ENCODE measurements around the gene YIF1B. TPM values are rescaled to one million over a fixed set of nuclear protein-coding genes. Genes with fewer than 3 reads are reported as not detected.

Gene YIF1B
- total and polyA plus RNA-seq, 9 of the 15 experiments (the other 6 are each of a cell fraction or from before 2014, with no cell fraction given) = 8.5 to 586 (median 323) TPM

GRCh38 chr19:38310279-38310670, 5.5 kb downstream of the YIF1B start (continued):
- no peak for TF ChIP-seq ZBTB11 (CRISPR knock-in tag; IDR thresholded peaks at IDR 0.05)
- TF ChIP-seq E2F1 (CRISPR knock-in tag; IDR thresholded peaks at IDR 0.05) = no peak
- TF ChIP-seq U2AF2 (optimal IDR thresholded peaks at IDR 0.05; ENCODE audit: low read depth, low read length) = no peak
- TF ChIP-seq GABPA (tag; conservative IDR thresholded peaks at IDR 0.05; ENCODE audit: low read depth) = no peak
- TF ChIP-seq E4F1 (CRISPR knock-in tag; IDR thresholded peaks at IDR 0.05; ENCODE audit: borderline replicate concordance) = no peak
- TF ChIP-seq KDM1A (IDR thresholded peaks at IDR 0.05) = 0 out of 4 replicates have a peak, but pooled peaks of 1 of the 2 experiments have one; percentile 19

All from K562 (cell line).